H9 (cell line): ENCODE measurements around the gene PFDN2. TPM values are rescaled to one million over a fixed set of nuclear protein-coding genes. Genes with fewer than 3 reads are reported as not detected.

Experiments
- DNase-seq: peaks from one replicate; pipeline ENCODE4 v3.0.0-alpha.2; 2017
- H2AFZ ChIP-seq: one replicate; pipeline ENCODE4 v1.6.1; 2013; ENCODE audit warnings: mild to moderate bottlenecking, low read length, control low read depth, moderate library complexity
- H2AK5ac ChIP-seq: 2 replicates; pipeline ENCODE4 v1.6.1; 2013; ENCODE audit warnings: low read length, control low read depth, mixed read lengths; ENCODE audit not compliant: insufficient read length
- H2BK120ac ChIP-seq: one replicate; pipeline ENCODE4 v1.6.1; 2013; ENCODE audit warnings: low read depth, mild to moderate bottlenecking, low read length, control low read depth, inconsistent platforms; ENCODE audit not compliant: poor library complexity, severe bottlenecking
- H2BK12ac ChIP-seq: 2 replicates; pipeline ENCODE4 v1.6.1; 2013; ENCODE audit warnings: low read length, control low read depth, mixed read lengths, low read depth; ENCODE audit not compliant: insufficient read length
- H2BK15ac ChIP-seq: 2 replicates; pipeline ENCODE4 v1.6.1; 2013; ENCODE audit warnings: low read depth, low read length, control low read depth
- H2BK20ac ChIP-seq: one replicate; pipeline ENCODE4 v1.6.1; 2013; ENCODE audit warnings: low read depth, mild to moderate bottlenecking, low read length, control low read depth, inconsistent platforms; ENCODE audit not compliant: poor library complexity, severe bottlenecking
- H2BK5ac ChIP-seq: 2 replicates; pipeline ENCODE4 v1.6.1; 2013; ENCODE audit warnings: low read length, control low read depth, mixed read lengths; ENCODE audit not compliant: insufficient read length
- H3K14ac ChIP-seq: 2 replicates; pipeline ENCODE4 v1.6.1; 2013; ENCODE audit warnings: low read length, control low read depth; ENCODE audit not compliant: insufficient read depth
- H3K18ac ChIP-seq: 2 replicates; pipeline ENCODE4 v1.6.1; 2013; ENCODE audit warnings: low read depth, mild to moderate bottlenecking, mixed read lengths, low read length, control low read depth; ENCODE audit not compliant: insufficient read length
- H3K23ac ChIP-seq: 2 replicates; pipeline ENCODE4 v1.6.1; 2013; ENCODE audit warnings: low read length, control low read depth, mixed read lengths, low read depth; ENCODE audit not compliant: insufficient read length
- H3K23me2 ChIP-seq: 2 replicates; pipeline ENCODE4 v1.6.1; 2013; ENCODE audit warnings: low read depth, mild to moderate bottlenecking, mixed read lengths, low read length, control low read depth; ENCODE audit not compliant: insufficient read length, poor library complexity, severe bottlenecking
- H3K27ac ChIP-seq: 2 replicates; pipeline ENCODE4 v1.5.1; 2013; ENCODE audit warnings: low read length, control low read depth, mixed read lengths, low read depth; ENCODE audit not compliant: insufficient read length
- H3K27me3 ChIP-seq: 2 replicates; pipeline ENCODE4 v1.6.1; 2013; ENCODE audit warnings: low read length, control low read depth, inconsistent platforms; ENCODE audit not compliant: insufficient read depth
- H3K4ac ChIP-seq: 2 replicates; pipeline ENCODE4 v1.6.1; 2013; ENCODE audit warnings: low read depth, mild to moderate bottlenecking, control low read depth, inconsistent platforms, low read length, moderate library complexity
- H3K4me1 ChIP-seq: 2 replicates; pipeline ENCODE4 v1.6.1; 2013; ENCODE audit warnings: low read length, control low read depth, inconsistent platforms; ENCODE audit not compliant: insufficient read depth
- H3K4me2 ChIP-seq: 2 replicates; pipeline ENCODE4 v1.6.1; 2013; ENCODE audit warnings: low read length, control low read depth, mixed read lengths; ENCODE audit not compliant: insufficient read length, insufficient read depth
- H3K56ac ChIP-seq: 2 replicates; pipeline ENCODE4 v1.6.1; 2013; ENCODE audit warnings: low read depth, mild to moderate bottlenecking, mixed read lengths, low read length, control low read depth; ENCODE audit not compliant: insufficient read length
- H3K79me1 ChIP-seq: 2 replicates; pipeline ENCODE4 v1.6.1; 2013; ENCODE audit warnings: low read depth, mild to moderate bottlenecking, moderate library complexity, low read length, control low read depth, inconsistent platforms; ENCODE audit not compliant: insufficient read depth, poor library complexity, severe bottlenecking
- H3K79me2 ChIP-seq: 2 replicates; pipeline ENCODE4 v1.6.1; 2013; ENCODE audit warnings: low read length, control low read depth, inconsistent platforms; ENCODE audit not compliant: insufficient read depth
- H3K9ac ChIP-seq: 2 replicates; pipeline ENCODE4 v1.6.1; 2013; ENCODE audit warnings: low read length, control low read depth, mixed read lengths; ENCODE audit not compliant: insufficient read length; ENCODE audit errors: extremely low read depth
- H3K9me3 ChIP-seq: one replicate; pipeline ENCODE4 v1.6.1; 2013; ENCODE audit warnings: low read depth, low read length, inconsistent platforms; ENCODE audit not compliant: control insufficient read depth
- H3T11ph ChIP-seq: one replicate; pipeline ENCODE4 v1.6.1; 2013; ENCODE audit warnings: mild to moderate bottlenecking, low read length, control low read depth, inconsistent platforms
- H4K20me1 ChIP-seq: one replicate; pipeline ENCODE4 v1.6.1; 2013; ENCODE audit not compliant: control insufficient read depth, insufficient read length, insufficient read depth
- H4K5ac ChIP-seq: 2 replicates; pipeline ENCODE4 v1.6.1; 2013; ENCODE audit warnings: low read depth, mild to moderate bottlenecking, mixed read lengths, low read length, control low read depth; ENCODE audit not compliant: insufficient read length
- H4K8ac ChIP-seq: replicated peaks from 2 replicates; pipeline ENCODE4 v1.6.1; 2013; ENCODE audit warnings: low read length, control low read depth, mixed read lengths, low read depth; ENCODE audit not compliant: insufficient read length
- H4K91ac ChIP-seq: 2 replicates; pipeline ENCODE4 v1.6.1; 2013; ENCODE audit warnings: low read depth, mild to moderate bottlenecking, moderate library complexity, mixed read lengths, low read length, control low read depth; ENCODE audit not compliant: insufficient read length
- H3K27ac Mint-ChIP-seq, 3 experiments: 2 replicates in 2 of 3; 3 replicates in 1 of 3; pipeline ENCODE4 v1.8.0; 2020 to 2021; ENCODE audit warnings: mixed read lengths in 3 of 3, mild to moderate bottlenecking in 1 of 3, moderate library complexity in 1 of 3
- H3K27me3 Mint-ChIP-seq: 2 replicates; pipeline ENCODE4 v1.8.0; 2021; ENCODE audit warnings: low read depth, mild to moderate bottlenecking, moderate library complexity, mixed read lengths
- H3K36me3 Mint-ChIP-seq, 3 experiments: 2 replicates in 2 of 3; 3 replicates in 1 of 3; pipeline ENCODE4 v1.8.0; 2020 to 2021; ENCODE audit warnings: low read depth in 3 of 3, mixed read lengths in 3 of 3; ENCODE audit not compliant: insufficient read depth in 1 of 3
- H3K4me1 Mint-ChIP-seq, 2 experiments: 2 replicates each; pipeline ENCODE4 v1.8.0; 2020; ENCODE audit warnings: mixed read lengths in 2 of 2
- H3K4me3 Mint-ChIP-seq, 2 experiments: 2 replicates in 1 of 2; 3 replicates in 1 of 2; pipeline ENCODE4 v1.8.0; 2020 to 2021; ENCODE audit warnings: mild to moderate bottlenecking in 2 of 2, mixed read lengths in 2 of 2, moderate library complexity in 1 of 2
- H3K9me3 Mint-ChIP-seq, 2 experiments: 2 replicates in 1 of 2; 3 replicates in 1 of 2; pipeline ENCODE4 v1.8.0; 2020; ENCODE audit warnings: mild to moderate bottlenecking in 2 of 2, mixed read lengths in 2 of 2, moderate library complexity in 1 of 2
- WGBS: extraction: QIAGEN DNeasy Blood & Tissue Kit; methylation state at CpG from one replicate; pipeline ENCODE4 v1.1.7; 2013; ENCODE audit warnings: missing lambda C conversion rate, low lambda C conversion rate, mixed read lengths; ENCODE audit not compliant: insufficient read length; ENCODE audit errors: extremely low coverage; 5-methylcytosine and 5-hydroxymethylcytosine counted together
- total RNA-seq: library from RNA; stranded (reverse); gene quantifications from 2 replicates; pipeline ENCODE4 v1.2.1, GENCODE V29; 2021
- TF ChIP-seq, protein P1 (sequence below): fragments of 200-600 bp; sonication (generic); conservative IDR thresholded peaks from 3 replicates; pipeline ENCODE4 v1.8.0; 2021; ENCODE audit warnings: antibody characterized with exemption, mild to moderate bottlenecking

PFDN2 gene
- total RNA-seq, 1 experiment from 2014 or later: 71.8 TPM

- TF ChIP-seq, protein P1, sequence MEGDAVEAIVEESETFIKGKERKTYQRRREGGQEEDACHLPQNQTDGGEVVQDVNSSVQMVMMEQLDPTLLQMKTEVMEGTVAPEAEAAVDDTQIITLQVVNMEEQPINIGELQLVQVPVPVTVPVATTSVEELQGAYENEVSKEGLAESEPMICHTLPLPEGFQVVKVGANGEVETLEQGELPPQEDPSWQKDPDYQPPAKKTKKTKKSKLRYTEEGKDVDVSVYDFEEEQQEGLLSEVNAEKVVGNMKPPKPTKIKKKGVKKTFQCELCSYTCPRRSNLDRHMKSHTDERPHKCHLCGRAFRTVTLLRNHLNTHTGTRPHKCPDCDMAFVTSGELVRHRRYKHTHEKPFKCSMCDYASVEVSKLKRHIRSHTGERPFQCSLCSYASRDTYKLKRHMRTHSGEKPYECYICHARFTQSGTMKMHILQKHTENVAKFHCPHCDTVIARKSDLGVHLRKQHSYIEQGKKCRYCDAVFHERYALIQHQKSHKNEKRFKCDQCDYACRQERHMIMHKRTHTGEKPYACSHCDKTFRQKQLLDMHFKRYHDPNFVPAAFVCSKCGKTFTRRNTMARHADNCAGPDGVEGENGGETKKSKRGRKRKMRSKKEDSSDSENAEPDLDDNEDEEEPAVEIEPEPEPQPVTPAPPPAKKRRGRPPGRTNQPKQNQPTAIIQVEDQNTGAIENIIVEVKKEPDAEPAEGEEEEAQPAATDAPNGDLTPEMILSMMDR: no peak
- Histone ChIP-seq H3K18ac (no peak overlapping the region), H3K79me1 (no peaks in the 10 kb centered on the region), H3K23me2 (no peaks in the 10 kb centered on the region), H3K23ac (no peak overlapping the region), H2BK12ac (no peak overlapping the region), H4K8ac (no peak overlapping the region), H3K56ac (no peak overlapping the region), H4K91ac (no peak overlapping the region), H2BK120ac (no peak overlapping the region), H3K4me1 (no peaks in the 10 kb centered on the region), H2AFZ (no peak overlapping the region), H3K9me3 (no peaks in the 10 kb centered on the region), H2AK5ac (no peak overlapping the region), H4K5ac (no peak overlapping the region), H3K79me2 (no peaks in the 10 kb centered on the region), H2BK20ac (no peak overlapping the region), H3T11ph (no peak overlapping the region), H3K4ac (no peak overlapping the region), H4K20me1 (no peaks in the 10 kb centered on the region), H3K4me2 (no peak overlapping the region), H3K27ac (no peak overlapping the region), H2BK5ac (no peak overlapping the region), H2BK15ac (no peak overlapping the region), H3K9ac (no peak overlapping the region), H3K14ac (no peak overlapping the region), H3K27me3 (no peaks in the 10 kb centered on the region)
- peak overlapping the region in 1 of 3 experiments; percentile 13; a peak in 1 of 7 replicates for H3K27ac Mint-ChIP-seq
- DNase-seq: no peak
- no peaks in the 10 kb centered on the region for H3K36me3 Mint-ChIP-seq
- H3K4me3 Mint-ChIP-seq: no peak overlapping the region
- no peaks in the 10 kb centered on the region; the same call in 1 of the 2 replicates for H3K27me3 Mint-ChIP-seq
- H3K4me1 Mint-ChIP-seq: peaks cover 40 to 41% of the 10 kb centered on the region in 2 experiments
- no peaks in the 10 kb centered on the region for H3K9me3 Mint-ChIP-seq
- no CpG with 5 or more reads among the region's 5 CpGs for WGBS
These were observed 37.1 kb downstream of the PFDN2 start for GRCh38 chr1:161080441-161081405.
